ENCODE measurements around the gene LTBP1.

Gene LTBP1

GRCh38 chr2:33067598-33067997 is 120.8 kb downstream of the LTBP1 start:
- Histone ChIP-seq H3K27ac (ENCODE audit: low read depth, low read length) (no peak overlapping the region), H3K27me3 (ENCODE audit: control insufficient read depth, insufficient read depth, low read length) (no peaks in the 10 kb centered on the region), H3K36me3 (ENCODE audit: control insufficient read depth, insufficient read depth, low read length) (no peaks in the 10 kb centered on the region), H3K4me3 (ENCODE audit: low read length) (no peak overlapping the region), H3K9ac (ENCODE audit: low read length) (no peak overlapping the region), H3K4me1 (ENCODE audit: control insufficient read depth, insufficient read depth, low read length) (no peaks in the 10 kb centered on the region)

GRCh38 chr2:33068261-33068660 is 121.5 kb downstream of the LTBP1 start:
- Histone ChIP-seq H3K27me3 (ENCODE audit: control insufficient read depth, insufficient read depth, low read length) (no peaks in the 10 kb centered on the region), H3K36me3 (ENCODE audit: control insufficient read depth, insufficient read depth, low read length) (no peaks in the 10 kb centered on the region), H3K27ac (ENCODE audit: low read depth, low read length) (no peak overlapping the region), H3K9ac (ENCODE audit: low read length) (no peak overlapping the region), H3K4me3 (ENCODE audit: low read length) (no peak overlapping the region), H3K4me1 (ENCODE audit: control insufficient read depth, insufficient read depth, low read length) (no peaks in the 10 kb centered on the region)

- no peaks in the 10 kb centered on the region for H3K4me1 ChIP-seq (ENCODE audit: control insufficient read depth, insufficient read depth, low read length)
- no peaks in the 10 kb centered on the region for H3K27me3 ChIP-seq (ENCODE audit: control insufficient read depth, insufficient read depth, low read length)
- H3K9ac ChIP-seq (ENCODE audit: low read length): no peak overlapping the region
- no peak overlapping the region for H3K4me3 ChIP-seq (ENCODE audit: low read length)
- H3K36me3 ChIP-seq (ENCODE audit: control insufficient read depth, insufficient read depth, low read length): no peaks in the 10 kb centered on the region
- no peak overlapping the region for H3K27ac ChIP-seq (ENCODE audit: low read depth, low read length)
Observed at GRCh38 chr2:33069894-33070651, 123.3 kb downstream of the LTBP1 start.

DNA sequence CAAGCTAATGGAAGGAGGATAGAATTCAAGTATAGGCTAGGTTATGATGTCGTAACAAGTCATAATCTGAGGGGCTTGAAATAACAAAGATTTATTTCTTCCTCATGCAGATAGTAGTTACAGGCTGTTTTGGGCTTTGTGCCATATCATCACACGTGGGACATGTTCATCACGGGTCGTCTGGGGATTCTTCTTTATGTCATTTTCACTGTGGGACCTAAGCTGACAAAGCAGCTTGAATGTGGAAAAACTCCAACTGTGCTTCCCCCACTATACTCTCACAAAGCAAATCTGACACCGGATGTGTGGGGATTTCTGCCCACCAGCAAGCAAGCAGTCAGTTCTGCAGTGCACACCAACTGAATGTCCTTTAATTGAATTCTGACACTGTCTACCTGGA is 124.8 kb downstream of the LTBP1 start:
- Histone ChIP-seq H3K4me1 (ENCODE audit: control insufficient read depth, insufficient read depth, low read length) (no peaks in the 10 kb centered on the region), H3K27me3 (ENCODE audit: control insufficient read depth, insufficient read depth, low read length) (no peaks in the 10 kb centered on the region), H3K4me3 (ENCODE audit: low read length) (no peak overlapping the region), H3K27ac (ENCODE audit: low read depth, low read length) (no peak overlapping the region), H3K36me3 (ENCODE audit: control insufficient read depth, insufficient read depth, low read length) (no peaks in the 10 kb centered on the region), H3K9ac (ENCODE audit: low read length) (no peak overlapping the region)

DNA sequence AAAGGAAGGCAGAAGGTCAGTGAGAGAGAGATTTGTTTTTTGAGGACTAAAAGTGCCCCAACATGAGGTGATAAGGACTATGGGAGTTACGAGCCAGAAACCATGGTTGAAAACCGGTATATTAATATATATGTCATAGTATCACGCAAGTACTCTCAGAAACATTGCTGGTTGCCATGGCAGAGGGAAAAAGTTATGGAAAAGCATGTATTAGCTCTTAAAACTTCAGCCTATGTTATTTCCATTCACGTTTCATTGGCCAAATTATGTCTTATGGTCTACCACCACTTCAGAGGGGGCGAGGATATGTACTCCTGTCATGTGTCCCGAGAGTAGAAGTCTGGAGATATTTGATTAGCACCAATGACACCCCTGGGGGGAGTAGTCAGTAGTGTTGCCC is 125.9 kb downstream of the LTBP1 start:
- no peak overlapping the region for H3K27ac ChIP-seq (ENCODE audit: low read depth, low read length)
- no peak overlapping the region for H3K4me3 ChIP-seq (ENCODE audit: low read length)
- no peak overlapping the region for H3K9ac ChIP-seq (ENCODE audit: low read length)
- no peaks in the 10 kb centered on the region for H3K36me3 ChIP-seq (ENCODE audit: control insufficient read depth, insufficient read depth, low read length)
- no peaks in the 10 kb centered on the region for H3K4me1 ChIP-seq (ENCODE audit: control insufficient read depth, insufficient read depth, low read length)
- H3K27me3 ChIP-seq (ENCODE audit: control insufficient read depth, insufficient read depth, low read length): no peaks in the 10 kb centered on the region

DNA sequence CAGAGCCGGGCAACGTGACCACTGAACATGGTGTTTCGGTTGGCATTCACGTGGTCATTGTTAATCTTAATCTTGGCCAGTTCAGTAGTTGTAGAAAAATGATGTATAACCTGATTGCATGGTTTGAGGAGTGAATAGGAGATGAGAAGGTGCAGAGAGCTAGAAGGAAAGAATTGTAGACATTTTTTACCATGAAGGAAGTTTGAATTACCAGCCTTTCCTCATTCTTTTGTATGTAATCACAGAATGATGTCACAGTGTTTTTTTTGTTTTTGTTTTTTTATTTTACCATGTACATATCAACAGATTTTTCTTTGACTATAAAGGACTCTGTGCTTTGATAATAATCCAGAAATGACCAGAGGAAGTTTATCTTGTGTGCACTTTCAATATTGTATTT is 126.3 kb downstream of the LTBP1 start:
- H3K9ac ChIP-seq (ENCODE audit: low read length): no peak overlapping the region
- H3K27me3 ChIP-seq (ENCODE audit: control insufficient read depth, insufficient read depth, low read length): no peaks in the 10 kb centered on the region
- no peak overlapping the region for H3K4me3 ChIP-seq (ENCODE audit: low read length)
- no peaks in the 10 kb centered on the region for H3K36me3 ChIP-seq (ENCODE audit: control insufficient read depth, insufficient read depth, low read length)
- H3K27ac ChIP-seq (ENCODE audit: low read depth, low read length): no peak overlapping the region
- H3K4me1 ChIP-seq (ENCODE audit: control insufficient read depth, insufficient read depth, low read length): no peaks in the 10 kb centered on the region

DNA sequence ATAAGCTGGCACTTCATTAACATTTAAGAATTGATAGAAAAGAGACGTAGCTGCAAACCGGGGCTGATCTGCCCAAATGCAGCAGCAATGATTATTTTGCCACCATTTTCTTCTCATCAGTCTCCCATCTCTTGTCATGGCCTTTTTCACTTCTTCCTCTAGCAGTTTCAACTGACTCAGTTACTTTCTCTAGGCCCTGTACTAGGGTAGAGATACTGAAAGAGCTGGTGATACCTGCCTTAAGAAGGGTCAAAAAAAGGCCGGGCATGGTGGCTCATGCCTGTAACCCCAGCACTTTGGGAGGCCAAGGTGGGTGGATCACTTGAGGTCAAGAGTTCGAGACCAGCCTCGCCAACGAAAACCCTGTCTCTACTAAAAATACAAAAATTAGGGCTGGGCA is 127.4 kb downstream of the LTBP1 start:
- Histone ChIP-seq H3K9ac (ENCODE audit: low read length) (no peak overlapping the region), H3K27me3 (ENCODE audit: control insufficient read depth, insufficient read depth, low read length) (no peaks in the 10 kb centered on the region), H3K36me3 (ENCODE audit: control insufficient read depth, insufficient read depth, low read length) (no peaks in the 10 kb centered on the region), H3K4me1 (ENCODE audit: control insufficient read depth, insufficient read depth, low read length) (no peaks in the 10 kb centered on the region), H3K4me3 (ENCODE audit: low read length) (no peak overlapping the region), H3K27ac (ENCODE audit: low read depth, low read length) (no peak overlapping the region)

DNA sequence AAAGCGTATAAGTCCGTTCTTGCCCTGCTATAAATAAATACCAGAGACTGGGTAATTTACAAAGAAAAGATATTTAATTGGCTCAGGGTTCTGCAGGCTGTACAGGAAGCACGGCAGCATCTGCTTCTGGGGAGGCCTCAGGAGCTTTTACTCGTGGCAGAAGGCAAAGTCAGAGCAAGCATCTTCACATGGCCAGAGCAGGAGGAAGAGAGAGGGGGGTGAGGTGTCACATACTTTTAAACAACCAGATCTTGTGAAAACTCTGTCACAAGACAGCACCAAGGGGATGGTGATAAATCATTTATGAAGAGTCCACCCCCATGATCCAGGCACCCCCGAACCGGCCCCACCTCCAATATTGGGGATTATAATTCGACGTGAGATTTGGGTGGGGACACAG is 130.6 kb downstream of the LTBP1 start:
- Histone ChIP-seq H3K36me3 (ENCODE audit: control insufficient read depth, insufficient read depth, low read length) (no peaks in the 10 kb centered on the region), H3K4me3 (ENCODE audit: low read length) (no peak overlapping the region), H3K9ac (ENCODE audit: low read length) (no peak overlapping the region), H3K27me3 (ENCODE audit: control insufficient read depth, insufficient read depth, low read length) (no peaks in the 10 kb centered on the region), H3K4me1 (ENCODE audit: control insufficient read depth, insufficient read depth, low read length) (no peaks in the 10 kb centered on the region), H3K27ac (ENCODE audit: low read depth, low read length) (no peak overlapping the region)

GRCh38 chr2:33077844-33078243 is 131.1 kb downstream of the LTBP1 start:
- H3K9ac ChIP-seq (ENCODE audit: low read length): no peak overlapping the region
- H3K27me3 ChIP-seq (ENCODE audit: control insufficient read depth, insufficient read depth, low read length): no peaks in the 10 kb centered on the region
- no peak overlapping the region for H3K4me3 ChIP-seq (ENCODE audit: low read length)
- H3K27ac ChIP-seq (ENCODE audit: low read depth, low read length): no peak overlapping the region
- no peaks in the 10 kb centered on the region for H3K36me3 ChIP-seq (ENCODE audit: control insufficient read depth, insufficient read depth, low read length)
- H3K4me1 ChIP-seq (ENCODE audit: control insufficient read depth, insufficient read depth, low read length): no peaks in the 10 kb centered on the region

DNA sequence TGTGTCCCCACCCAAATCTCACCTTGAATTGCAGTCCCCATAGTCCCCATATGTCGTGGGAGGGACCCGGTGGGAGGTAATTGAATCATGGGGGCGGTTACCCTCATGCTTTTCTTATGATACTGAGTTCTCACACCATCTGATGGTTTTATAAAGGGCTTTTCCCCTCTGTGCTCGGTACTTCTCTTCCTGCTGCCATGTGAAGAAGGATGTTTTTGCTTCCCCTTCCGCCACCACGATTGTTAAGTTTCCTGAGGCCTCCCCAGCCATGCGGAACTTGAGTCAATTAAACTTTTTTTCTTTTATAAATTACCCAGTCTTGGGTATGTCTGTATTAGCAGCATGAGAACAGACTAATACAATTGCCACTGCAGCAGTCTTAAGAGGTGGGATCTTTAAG is 134.9 kb downstream of the LTBP1 start:
- Histone ChIP-seq H3K4me3 (ENCODE audit: low read length) (no peak overlapping the region), H3K27ac (ENCODE audit: low read depth, low read length) (no peak overlapping the region), H3K36me3 (ENCODE audit: control insufficient read depth, insufficient read depth, low read length) (no peaks in the 10 kb centered on the region), H3K27me3 (ENCODE audit: control insufficient read depth, insufficient read depth, low read length) (no peaks in the 10 kb centered on the region), H3K9ac (ENCODE audit: low read length) (no peak overlapping the region), H3K4me1 (ENCODE audit: control insufficient read depth, insufficient read depth, low read length) (no peaks in the 10 kb centered on the region)

DNA sequence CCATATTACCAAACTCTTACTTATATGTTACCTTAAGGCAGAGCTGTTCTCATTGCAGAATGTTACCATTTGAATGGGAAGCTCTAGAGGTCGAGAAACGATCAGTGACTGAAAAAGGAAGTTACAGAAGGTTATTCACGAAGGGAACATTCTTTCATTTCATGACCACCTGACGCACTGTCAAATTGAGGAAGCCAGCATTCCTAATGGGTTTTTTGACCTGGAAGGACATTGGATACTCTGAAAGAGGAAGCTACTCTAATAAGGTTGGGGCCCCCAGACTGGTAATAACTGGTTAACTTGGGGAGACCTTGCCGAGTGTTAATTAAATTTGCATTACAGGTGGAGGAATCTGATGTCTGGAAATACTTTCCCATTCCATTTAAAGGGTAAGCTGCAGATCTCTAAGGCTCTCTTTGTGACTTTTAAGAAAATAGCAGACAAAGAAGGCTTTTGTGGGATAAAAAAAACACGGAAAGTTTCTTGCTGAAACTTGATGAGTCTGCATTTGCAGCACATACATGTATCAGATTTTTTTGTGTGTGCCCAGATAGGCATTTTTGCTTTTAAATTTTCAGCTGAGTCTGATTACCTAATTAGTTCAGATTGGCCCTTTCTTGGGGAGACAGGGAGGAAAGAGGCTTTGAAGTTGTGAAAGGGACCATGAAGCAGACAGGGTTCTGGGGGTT is 137.1 kb downstream of the LTBP1 start:
- Histone ChIP-seq H3K27ac (ENCODE audit: low read depth, low read length) (no peak overlapping the region), H3K4me3 (ENCODE audit: low read length) (no peak overlapping the region), H3K36me3 (ENCODE audit: control insufficient read depth, insufficient read depth, low read length) (no peaks in the 10 kb centered on the region), H3K9ac (ENCODE audit: low read length) (no peak overlapping the region), H3K27me3 (ENCODE audit: control insufficient read depth, insufficient read depth, low read length) (no peaks in the 10 kb centered on the region), H3K4me1 (ENCODE audit: control insufficient read depth, insufficient read depth, low read length) (no peaks in the 10 kb centered on the region)

GRCh38 chr2:33084433-33084832 is 137.7 kb downstream of the LTBP1 start:
- H3K9ac ChIP-seq (ENCODE audit: low read length): no peak overlapping the region

GRCh38 chr2:33085646-33086045 is 138.9 kb downstream of the LTBP1 start:
- Histone ChIP-seq H3K4me1 (ENCODE audit: control insufficient read depth, insufficient read depth, low read length) (no peaks in the 10 kb centered on the region), H3K27me3 (ENCODE audit: control insufficient read depth, insufficient read depth, low read length) (no peaks in the 10 kb centered on the region), H3K4me3 (ENCODE audit: low read length) (no peak overlapping the region), H3K36me3 (ENCODE audit: control insufficient read depth, insufficient read depth, low read length) (no peaks in the 10 kb centered on the region), H3K9ac (ENCODE audit: low read length) (no peak overlapping the region), H3K27ac (ENCODE audit: low read depth, low read length) (no peak overlapping the region)

More at GRCh38 chr2:33084433-33084832, 137.7 kb downstream of the LTBP1 start:
- H3K27ac ChIP-seq (ENCODE audit: low read depth, low read length): no peak overlapping the region
- no peaks in the 10 kb centered on the region for H3K4me1 ChIP-seq (ENCODE audit: control insufficient read depth, insufficient read depth, low read length)
- H3K4me3 ChIP-seq (ENCODE audit: low read length): no peak overlapping the region
- no peaks in the 10 kb centered on the region for H3K36me3 ChIP-seq (ENCODE audit: control insufficient read depth, insufficient read depth, low read length)
- no peaks in the 10 kb centered on the region for H3K27me3 ChIP-seq (ENCODE audit: control insufficient read depth, insufficient read depth, low read length)
